NCI-H82 treated with DMSO at 0.1 percent for 48 hours (cell line): ENCODE data around the gene FLRT3.

Experiments used
- DNase-seq: peaks from one replicate; lab custom pipeline; 2025; ENCODE audit not compliant: unreplicated experiment; lab: John Stamatoyannopoulos, UW

The FLRT3 gene

DNA sequence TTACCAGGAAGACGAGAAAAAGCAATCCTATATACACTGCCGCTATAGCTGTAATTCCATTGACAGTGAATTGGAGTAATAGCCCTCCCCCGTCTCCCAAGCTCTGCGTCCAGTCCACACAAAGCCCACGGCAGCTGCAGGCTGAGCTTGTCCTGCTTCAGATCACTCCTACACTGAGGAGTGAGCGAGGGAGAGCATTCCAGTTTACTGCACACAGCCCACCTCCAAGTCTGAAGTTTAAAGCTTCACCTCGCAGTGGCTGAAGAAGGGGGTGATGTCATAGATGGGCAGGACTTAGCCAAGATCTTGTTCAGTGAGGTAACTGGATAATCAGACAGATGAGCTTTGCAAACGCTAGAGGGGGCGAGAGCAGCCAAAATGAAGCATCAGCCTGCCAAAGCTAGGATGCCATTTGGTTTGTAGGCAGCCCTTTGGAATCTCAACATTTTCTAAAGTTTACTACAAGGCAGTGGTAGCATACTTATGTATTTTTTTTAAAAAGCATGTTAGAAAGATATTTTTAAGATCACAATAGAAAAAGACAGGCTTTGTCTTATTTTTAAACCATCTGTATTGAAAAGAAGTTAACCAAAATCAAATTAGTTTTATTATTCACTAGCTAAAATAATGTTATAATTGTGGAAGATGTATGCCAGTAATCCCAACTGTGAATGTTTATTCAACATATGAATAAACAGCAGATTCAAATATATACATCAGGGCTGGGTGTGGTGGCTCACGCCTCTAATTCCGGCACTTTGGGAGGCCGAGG lies at the start of gene FLRT3:
TSS of gene FLRT3 (minus strand) at position 213 of the 772 bp plus-strand sequence. CDS start 10,106 bp downstream, outside the sequence.
- peak; percentile 99 for DNase-seq

- DNase-seq, result no peak
These were observed 49.3 kb upstream of the FLRT3 start for GRCh38 chr20:14386726-14387125.

- DNase-seq, result no peak
These were observed 47.8 kb upstream of the FLRT3 start for GRCh38 chr20:14385176-14385740.

- no peak for DNase-seq
These were observed 47.2 kb upstream of the FLRT3 start for GRCh38 chr20:14384416-14385175.

GRCh38 chr20:14383335-14383734 lies 45.9 kb upstream of the FLRT3 start:
- no peak for DNase-seq

DNA sequence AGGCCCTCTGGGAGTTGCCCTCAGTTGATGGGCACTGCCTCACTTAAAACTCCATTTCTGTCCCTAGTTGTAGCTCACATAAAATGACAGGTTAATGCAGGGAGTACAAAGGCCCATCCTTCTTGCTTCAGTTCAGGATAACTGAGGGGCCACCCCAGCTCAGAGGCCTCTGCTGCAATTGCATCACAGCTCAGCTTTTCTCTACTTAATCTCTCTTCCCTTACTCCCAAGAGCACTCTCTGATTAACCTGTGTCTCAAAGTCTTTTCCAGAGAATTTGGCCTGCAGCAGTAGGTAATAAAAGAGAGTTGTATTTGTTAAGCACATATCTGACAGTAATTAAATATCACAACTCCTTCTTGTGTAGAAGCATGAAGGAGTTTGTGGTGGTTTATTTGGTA lies 40.9 kb upstream of the FLRT3 start:
- DNase-seq, result no peak

GRCh38 chr20:14375416-14375985 lies 38.1 kb upstream of the FLRT3 start:
- DNase-seq, result peak; percentile 55

- DNase-seq, result no peak
These were observed 36.8 kb upstream of the FLRT3 start for GRCh38 chr20:14374196-14374595.

DNA sequence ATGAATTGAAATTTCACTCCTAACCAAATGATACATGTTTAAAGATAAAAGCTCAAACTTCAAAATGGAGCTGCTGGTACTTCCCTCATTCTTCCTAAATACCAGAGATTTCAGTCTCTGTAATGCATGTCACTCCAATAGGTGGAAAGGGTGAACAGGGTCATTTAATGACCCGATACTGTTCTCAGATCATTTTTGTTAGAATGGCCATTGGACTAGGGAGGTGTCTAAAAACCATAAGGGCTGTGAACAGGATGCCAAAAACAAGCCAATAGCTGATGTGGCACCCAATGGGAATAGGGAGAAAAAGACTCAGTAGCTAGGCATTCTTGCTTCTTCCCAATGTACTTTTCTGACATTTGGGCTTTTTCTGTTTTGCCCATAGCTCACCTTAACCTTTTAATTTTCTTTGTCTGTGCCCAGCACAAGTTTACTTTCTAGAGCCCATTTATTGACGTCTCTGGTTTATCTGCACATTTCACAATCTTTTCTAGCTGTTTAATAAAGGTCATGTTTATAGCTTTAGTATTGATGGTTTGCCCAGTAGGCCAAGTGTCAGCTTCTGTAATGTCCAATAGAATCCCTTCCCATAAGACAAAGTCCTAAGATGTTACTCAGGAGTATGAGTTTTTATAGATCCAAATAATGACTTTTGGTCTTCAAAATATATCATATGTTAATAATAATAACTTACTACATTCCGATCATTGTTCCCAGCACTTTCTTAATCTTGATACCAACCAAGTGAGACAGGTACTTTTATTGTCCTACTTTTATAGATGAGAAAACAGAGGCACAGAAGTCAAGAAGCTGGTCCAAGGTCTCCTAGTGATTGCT lies 24.3 kb upstream of the FLRT3 start:
- no peak for DNase-seq

GRCh38 chr20:14360416-14360815 lies 23.0 kb upstream of the FLRT3 start:
- no peak for DNase-seq

- no peak for DNase-seq
These were observed 18.4 kb upstream of the FLRT3 start for GRCh38 chr20:14355791-14356190.

- DNase-seq, result peak; percentile 87
These were observed 7.3 kb upstream of the FLRT3 start for GRCh38 chr20:14344746-14345145.

- no peak for DNase-seq
These were observed 6.2 kb upstream of the FLRT3 start for GRCh38 chr20:14343491-14344065.

DNA sequence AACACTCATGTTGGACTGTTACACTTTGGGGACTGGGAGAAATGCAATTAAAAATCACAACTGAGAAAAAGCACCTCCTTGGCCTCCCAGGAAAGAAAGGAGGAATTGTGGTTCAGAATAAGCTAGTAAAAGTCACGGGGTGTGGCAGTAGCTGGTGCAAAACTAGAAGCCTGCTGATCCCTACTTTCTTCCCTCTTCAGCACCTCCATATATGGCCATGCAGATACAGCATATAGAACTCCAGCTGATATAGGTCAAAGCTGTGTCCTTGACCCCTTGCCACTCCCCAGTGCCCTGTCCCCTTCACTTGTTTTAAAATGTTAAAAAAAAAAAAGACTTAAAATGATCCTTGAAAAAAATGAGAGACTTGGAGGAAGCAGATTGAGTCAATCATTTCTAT lies 5.5 kb upstream of the FLRT3 start:
- DNase-seq, result no peak

DNA sequence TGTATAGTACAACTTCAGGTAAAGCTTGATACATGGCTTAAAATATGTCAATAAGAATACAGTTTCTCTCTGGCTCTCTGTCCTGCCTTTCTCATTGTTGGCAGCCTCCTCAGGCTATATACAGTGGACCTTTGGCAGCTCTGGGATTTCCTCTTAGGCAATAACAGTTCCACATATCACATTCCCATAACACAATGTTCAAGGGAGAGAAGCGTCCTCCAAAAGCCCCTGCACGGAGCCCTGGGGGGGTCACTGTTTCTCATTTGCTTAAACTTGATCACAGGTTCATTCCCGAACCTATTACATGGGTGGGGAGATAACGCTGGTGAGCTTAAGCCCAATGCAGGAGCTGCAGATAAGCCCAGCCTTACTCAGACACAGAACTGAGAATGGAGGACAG lies 4.4 kb upstream of the FLRT3 start:
- no peak for DNase-seq

- DNase-seq, result peak; percentile 54
These were observed 726 bp downstream of the FLRT3 start for GRCh38 chr20:14336686-14337085.

DNA sequence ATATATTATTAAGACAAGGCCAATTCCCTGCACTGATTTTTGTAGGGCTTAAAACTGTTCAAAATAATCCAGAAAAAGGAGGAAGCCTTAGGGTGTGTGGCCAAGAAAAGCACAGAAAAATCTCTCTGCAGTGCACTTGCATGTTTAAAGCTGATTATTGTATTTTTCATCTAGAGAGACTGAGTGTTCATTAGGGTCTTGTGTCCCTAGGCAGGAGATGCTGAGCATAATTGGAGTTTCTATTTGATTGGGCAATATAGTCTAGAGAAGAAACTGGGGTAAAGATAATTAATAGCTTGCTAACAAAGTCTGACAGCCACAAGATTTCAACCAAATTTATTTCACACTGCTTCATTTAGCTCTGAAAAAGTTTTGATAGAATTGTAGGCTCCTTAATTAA lies 2.4 kb downstream of the FLRT3 start:
- no peak for DNase-seq

- peak; percentile 40 for DNase-seq
These were observed 3.0 kb downstream of the FLRT3 start for GRCh38 chr20:14334306-14334930.

- DNase-seq, result no peak
These were observed 3.7 kb downstream of the FLRT3 start for GRCh38 chr20:14333721-14334120.

- no peak for DNase-seq
These were observed 4.5 kb downstream of the FLRT3 start for GRCh38 chr20:14332866-14333265.
